SK-N-SH (cell line): ENCODE data around the gene EFCAB6. TPM values are rescaled to one million over a fixed set of nuclear protein-coding genes. Genes with fewer than 3 reads are reported as not detected.

Experiments used
- CTCF ChIA-PET: fragments of 300-600, 350-600 bp; formaldehyde crosslinking; extraction: SDS; loops from one replicate; lab custom pipeline; 2021; lab: Yijun Ruan, JAX
- POLR2A ChIA-PET: fragments of 350-600 bp; sonication (Branson Sonifier 250); formaldehyde crosslinking; extraction: SDS; loops from one replicate; lab custom pipeline; 2020; ENCODE audit warnings: antibody characterized with exemption, inconsistent platforms; lab: Yijun Ruan, JAX
- DNase-seq: peaks from one replicate; pipeline ENCODE4 v3.0.0; 2012
- H2AFZ ChIP-seq: fragments of 200-600 bp; sonication (generic); 2 replicates; pipeline ENCODE4 v1.8.1; 2016; ENCODE audit warnings: antibody characterized with exemption, mild to moderate bottlenecking, low read depth
- H3F3A ChIP-seq: fragments of 200-600 bp; sonication (generic); replicated peaks from 2 replicates; pipeline ENCODE3; 2016; ENCODE audit warnings: antibody characterized with exemption, mild to moderate bottlenecking; ENCODE audit not compliant: insufficient read depth
- H3K27ac ChIP-seq, 2 experiments: fragments of 200-500 bp in 1 of 2; fragments of 200-600 bp in 1 of 2; sonication (Bioruptor generic) in 1 of 2; sonication (generic), shearing (Covaris generic) in 1 of 2; 2 replicates each; pipeline versions ENCODE4 v1.5.1 to v1.6.1; 2014 to 2016; ENCODE audit warnings: low read depth in 2 of 2, inconsistent platforms in 1 of 2, low read length in 1 of 2, mild to moderate bottlenecking in 1 of 2, mixed read lengths in 1 of 2
- H3K27me3 ChIP-seq: fragments of 200-600 bp; sonication (generic), shearing (Covaris generic); 2 replicates; pipeline ENCODE4 v1.6.1; 2016; ENCODE audit warnings: mixed run types; ENCODE audit not compliant: insufficient read depth
- H3K36me3 ChIP-seq, 2 experiments: fragments of 200-500 bp in 1 of 2; fragments of 200-600 bp in 1 of 2; sonication (Bioruptor generic) in 1 of 2; sonication (generic) in 1 of 2; replicated peaks in 1 of 2; 2 replicates each; pipeline versions ENCODE3 to v1.5.1; 2014 to 2016; ENCODE audit warnings: low read length in 1 of 2, mild to moderate bottlenecking in 1 of 2; ENCODE audit not compliant: insufficient read depth in 2 of 2, control insufficient read depth in 1 of 2
- H3K4me1 ChIP-seq, 2 experiments: fragments of 200-500 bp in 1 of 2; fragments of 200-600 bp in 1 of 2; sonication (Bioruptor generic) in 1 of 2; sonication (generic), shearing (Covaris generic) in 1 of 2; 2 replicates each; pipeline versions ENCODE4 v1.5.1 to v1.6.1; 2014 to 2016; ENCODE audit warnings: low read depth in 1 of 2, low read length in 1 of 2, mixed run types in 1 of 2; ENCODE audit not compliant: insufficient read depth in 2 of 2, control insufficient read depth in 1 of 2
- H3K4me2 ChIP-seq: fragments of 200-600 bp; sonication (generic), shearing (Covaris generic); 2 replicates; pipeline ENCODE4 v1.6.1; 2017; ENCODE audit warnings: mixed run types
- H3K4me3 ChIP-seq, 2 experiments: fragments of 200-500 bp in 1 of 2; fragments of 200-600 bp in 1 of 2; sonication (Bioruptor generic) in 1 of 2; sonication (generic), shearing (Covaris generic) in 1 of 2; 2 replicates each; pipeline versions ENCODE4 v1.5.1 to v1.8.1; 2014 to 2016; ENCODE audit warnings: low read depth in 2 of 2, inconsistent platforms in 1 of 2, low read length in 1 of 2, mild to moderate bottlenecking in 1 of 2, mixed read lengths in 1 of 2, moderate library complexity in 1 of 2
- H3K79me2 ChIP-seq: fragments of 200-600 bp; sonication (generic); 2 replicates; pipeline ENCODE4 v1.8.1; 2017; ENCODE audit warnings: mild to moderate bottlenecking; ENCODE audit not compliant: insufficient read depth
- H3K9ac ChIP-seq: fragments of 200-600 bp; sonication (generic); 2 replicates; pipeline ENCODE4 v1.6.1; 2017; ENCODE audit warnings: mixed run types
- H3K9me2 ChIP-seq: fragments of 200-600 bp; sonication (generic); 2 replicates; pipeline ENCODE4 v1.6.1; 2017; ENCODE audit warnings: mixed run types
- H3K9me3 ChIP-seq: fragments of 200-600 bp; sonication (generic); 2 replicates; pipeline ENCODE4 v1.6.1; 2017; ENCODE audit warnings: mixed run types, mild to moderate bottlenecking, moderate library complexity
- H4K20me1 ChIP-seq: fragments of 200-600 bp; sonication (generic); 2 replicates; pipeline ENCODE4 v1.6.1; 2017; ENCODE audit warnings: mild to moderate bottlenecking, mixed run types; ENCODE audit not compliant: insufficient read depth
- CHD2 ChIP-seq: fragments of 150-350 bp; IDR thresholded peaks from 2 replicates; pipeline ENCODE4 v1.6.1; 2018; ENCODE audit warnings: low read length; ENCODE audit not compliant: partially characterized antibody
- ELF1 ChIP-seq: IDR thresholded peaks from 2 replicates; pipeline ENCODE4 v1.4.0; 2012
- FOXM1 ChIP-seq: IDR thresholded peaks from 2 replicates; pipeline ENCODE4 v1.4.0; 2012; ENCODE audit warnings: low read depth, mild to moderate bottlenecking
- MEF2A ChIP-seq: IDR thresholded peaks from 2 replicates; pipeline ENCODE4 v1.4.0; 2012; ENCODE audit warnings: low read depth, borderline replicate concordance
- NRF1 ChIP-seq: IDR thresholded peaks from 2 replicates; pipeline ENCODE4 v1.6.1; 2012; ENCODE audit warnings: low read depth, mild to moderate bottlenecking, low read length
- RAD21 ChIP-seq: IDR thresholded peaks from 2 replicates; pipeline ENCODE4 v1.6.1; 2012; ENCODE audit warnings: mild to moderate bottlenecking, low read length
- RCOR1 ChIP-seq: fragments of 150-350 bp; IDR thresholded peaks from 2 replicates; pipeline ENCODE4 v1.6.1; 2017; ENCODE audit warnings: antibody characterized with exemption, low read length
- RFX5 ChIP-seq: IDR thresholded peaks from 2 replicates; pipeline ENCODE4 v1.6.1; 2012; ENCODE audit warnings: mild to moderate bottlenecking, improper control_type of control experiment, low read length
- RXRA ChIP-seq: IDR thresholded peaks from 2 replicates; pipeline ENCODE4 v1.4.0; 2012; ENCODE audit warnings: low read depth, mild to moderate bottlenecking, borderline replicate concordance
- SMC3 ChIP-seq: IDR thresholded peaks from 2 replicates; pipeline ENCODE4 v1.6.1; 2012; ENCODE audit warnings: low read depth, low read length, improper control_type of control experiment
- TAF1 ChIP-seq: IDR thresholded peaks from 2 replicates; pipeline ENCODE4 v1.6.1; 2012; ENCODE audit warnings: low read depth, mild to moderate bottlenecking, low read length, moderate library complexity, borderline replicate concordance
- TCF12 ChIP-seq: IDR thresholded peaks from 2 replicates; pipeline ENCODE4 v1.4.0; 2012
- TEAD4 ChIP-seq: IDR thresholded peaks from 2 replicates; pipeline ENCODE4 v1.4.0; 2012; ENCODE audit warnings: mild to moderate bottlenecking, borderline replicate concordance; ENCODE audit not compliant: insufficient read depth
- YY1 ChIP-seq: IDR thresholded peaks from 2 replicates; pipeline ENCODE4 v1.4.0; 2012; ENCODE audit warnings: low read depth, mild to moderate bottlenecking
- WGBS: methylation state at CpG from one replicate; pipeline ENCODE4 v1.1.6; 2017; ENCODE audit warnings: low lambda C conversion rate; 5-methylcytosine and 5-hydroxymethylcytosine counted together
- polyA plus RNA-seq, 3 experiments: library from polyadenylated mRNA; depleted of rRNA; stranded (reverse); fragments of >200 nt; gene quantifications; 2 replicates each; pipeline ENCODE4 v1.2.3, GENCODE V29; 2012
- TF ChIP-seq, protein P1 (sequence below): IDR thresholded peaks from 2 replicates; pipeline ENCODE4; 2012
- TF ChIP-seq, protein P2 (sequence below): fragments of 200-600 bp; sonication (generic); IDR thresholded peaks from 2 replicates; pipeline ENCODE4 v1.6.1; 2017; ENCODE audit warnings: antibody characterized with exemption, mild to moderate bottlenecking, moderate library complexity
- TF ChIP-seq, protein P3 (sequence below): fragments of 150-350 bp; IDR thresholded peaks from 2 replicates; pipeline ENCODE4 v1.6.1; 2017; ENCODE audit warnings: antibody characterized with exemption, low read length, low read depth, borderline replicate concordance
- TF ChIP-seq, protein P4 (sequence below): IDR thresholded peaks from 2 replicates; pipeline ENCODE4 v1.4.0; 2012; ENCODE audit warnings: low read depth
- TF ChIP-seq, protein P5 (sequence below): fragments of 150-350 bp; IDR thresholded peaks from 2 replicates; pipeline ENCODE4 v1.6.1; 2016; ENCODE audit warnings: mild to moderate bottlenecking, low read depth, low read length

Gene EFCAB6
- polyA plus RNA-seq, 1 of the 3 experiments (the other 2 are of a cell fraction): 0.46 TPM

DNA sequence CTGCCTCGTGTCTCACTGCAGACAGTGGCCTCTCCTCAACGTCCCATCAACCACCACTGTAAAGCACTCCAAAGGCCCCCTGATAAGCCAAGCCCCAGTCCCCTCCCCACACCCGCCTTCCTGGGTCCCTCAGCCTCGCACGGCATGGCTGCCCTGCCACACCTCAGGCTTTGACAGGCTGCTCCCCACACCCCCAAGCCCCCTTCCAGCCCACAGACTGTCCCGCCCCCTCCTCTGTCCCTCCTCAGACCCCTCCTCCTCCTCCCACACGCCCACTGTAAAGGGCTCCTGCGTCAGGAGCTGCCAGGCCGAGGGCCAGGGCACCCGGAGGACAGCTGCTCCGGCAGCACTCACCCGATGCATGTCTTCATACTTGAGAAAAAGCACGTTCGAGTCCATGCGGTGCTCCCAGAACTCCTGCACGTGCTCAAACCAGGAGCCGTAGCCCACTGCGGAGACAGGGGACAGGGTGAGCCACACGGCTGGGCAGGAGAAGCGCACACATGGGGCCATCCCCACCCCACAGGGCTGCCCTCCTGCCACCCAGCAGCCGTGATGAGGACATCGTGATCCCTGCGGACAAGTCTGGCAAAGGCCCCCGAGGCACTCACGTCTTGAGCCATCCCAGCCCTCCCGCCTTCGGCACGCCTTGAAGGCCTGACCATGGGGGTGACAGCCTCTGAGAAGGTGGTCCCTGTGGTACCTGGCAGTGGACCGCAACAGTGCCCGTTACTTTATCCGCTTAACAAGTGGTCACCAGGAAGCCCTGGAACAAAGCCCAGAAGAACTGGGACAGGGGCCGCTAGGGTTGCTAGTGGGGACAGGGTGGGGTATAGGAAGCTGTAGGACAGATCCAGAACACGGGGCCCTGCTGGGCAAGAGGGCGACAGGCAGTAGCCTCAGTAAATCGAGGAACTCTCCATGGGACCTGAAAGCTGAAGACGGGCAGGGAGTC is 21.5 kb upstream of the EFCAB6 start:
- no peak overlapping the region for H3K4me3 ChIP-seq
- no peak overlapping the region for H3K9ac ChIP-seq
- H3K36me3 ChIP-seq: no peaks in the 10 kb centered on the region
- no peak for DNase-seq
- H3K9me2 ChIP-seq: no peaks in the 10 kb centered on the region
- no peak overlapping the region for H3K27ac ChIP-seq
- TF ChIP-seq, protein P1, sequence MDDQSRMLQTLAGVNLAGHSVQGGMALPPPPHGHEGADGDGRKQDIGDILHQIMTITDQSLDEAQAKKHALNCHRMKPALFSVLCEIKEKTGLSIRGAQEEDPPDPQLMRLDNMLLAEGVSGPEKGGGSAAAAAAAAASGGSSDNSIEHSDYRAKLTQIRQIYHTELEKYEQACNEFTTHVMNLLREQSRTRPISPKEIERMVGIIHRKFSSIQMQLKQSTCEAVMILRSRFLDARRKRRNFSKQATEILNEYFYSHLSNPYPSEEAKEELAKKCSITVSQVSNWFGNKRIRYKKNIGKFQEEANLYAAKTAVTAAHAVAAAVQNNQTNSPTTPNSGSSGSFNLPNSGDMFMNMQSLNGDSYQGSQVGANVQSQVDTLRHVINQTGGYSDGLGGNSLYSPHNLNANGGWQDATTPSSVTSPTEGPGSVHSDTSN: no peak
- TF ChIP-seq, protein P2, sequence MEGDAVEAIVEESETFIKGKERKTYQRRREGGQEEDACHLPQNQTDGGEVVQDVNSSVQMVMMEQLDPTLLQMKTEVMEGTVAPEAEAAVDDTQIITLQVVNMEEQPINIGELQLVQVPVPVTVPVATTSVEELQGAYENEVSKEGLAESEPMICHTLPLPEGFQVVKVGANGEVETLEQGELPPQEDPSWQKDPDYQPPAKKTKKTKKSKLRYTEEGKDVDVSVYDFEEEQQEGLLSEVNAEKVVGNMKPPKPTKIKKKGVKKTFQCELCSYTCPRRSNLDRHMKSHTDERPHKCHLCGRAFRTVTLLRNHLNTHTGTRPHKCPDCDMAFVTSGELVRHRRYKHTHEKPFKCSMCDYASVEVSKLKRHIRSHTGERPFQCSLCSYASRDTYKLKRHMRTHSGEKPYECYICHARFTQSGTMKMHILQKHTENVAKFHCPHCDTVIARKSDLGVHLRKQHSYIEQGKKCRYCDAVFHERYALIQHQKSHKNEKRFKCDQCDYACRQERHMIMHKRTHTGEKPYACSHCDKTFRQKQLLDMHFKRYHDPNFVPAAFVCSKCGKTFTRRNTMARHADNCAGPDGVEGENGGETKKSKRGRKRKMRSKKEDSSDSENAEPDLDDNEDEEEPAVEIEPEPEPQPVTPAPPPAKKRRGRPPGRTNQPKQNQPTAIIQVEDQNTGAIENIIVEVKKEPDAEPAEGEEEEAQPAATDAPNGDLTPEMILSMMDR: no peak
- TF ChIP-seq ELF1 (no peak), FOXM1 (no peak), RAD21 (no peak), MEF2A (no peak), SMC3 (no peak), RCOR1 (no peak), NRF1 (no peak), RFX5 (no peak), CHD2 (no peak), YY1 (no peak), RXRA (no peak), TCF12 (no peak), TEAD4 (no peak), TAF1 (no peak)
- TF ChIP-seq, protein P3, sequence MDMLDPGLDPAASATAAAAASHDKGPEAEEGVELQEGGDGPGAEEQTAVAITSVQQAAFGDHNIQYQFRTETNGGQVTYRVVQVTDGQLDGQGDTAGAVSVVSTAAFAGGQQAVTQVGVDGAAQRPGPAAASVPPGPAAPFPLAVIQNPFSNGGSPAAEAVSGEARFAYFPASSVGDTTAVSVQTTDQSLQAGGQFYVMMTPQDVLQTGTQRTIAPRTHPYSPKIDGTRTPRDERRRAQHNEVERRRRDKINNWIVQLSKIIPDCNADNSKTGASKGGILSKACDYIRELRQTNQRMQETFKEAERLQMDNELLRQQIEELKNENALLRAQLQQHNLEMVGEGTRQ: no peak
- TF ChIP-seq, protein P4, sequence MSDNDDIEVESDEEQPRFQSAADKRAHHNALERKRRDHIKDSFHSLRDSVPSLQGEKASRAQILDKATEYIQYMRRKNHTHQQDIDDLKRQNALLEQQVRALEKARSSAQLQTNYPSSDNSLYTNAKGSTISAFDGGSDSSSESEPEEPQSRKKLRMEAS: no peak
- TF ChIP-seq, protein P5, sequence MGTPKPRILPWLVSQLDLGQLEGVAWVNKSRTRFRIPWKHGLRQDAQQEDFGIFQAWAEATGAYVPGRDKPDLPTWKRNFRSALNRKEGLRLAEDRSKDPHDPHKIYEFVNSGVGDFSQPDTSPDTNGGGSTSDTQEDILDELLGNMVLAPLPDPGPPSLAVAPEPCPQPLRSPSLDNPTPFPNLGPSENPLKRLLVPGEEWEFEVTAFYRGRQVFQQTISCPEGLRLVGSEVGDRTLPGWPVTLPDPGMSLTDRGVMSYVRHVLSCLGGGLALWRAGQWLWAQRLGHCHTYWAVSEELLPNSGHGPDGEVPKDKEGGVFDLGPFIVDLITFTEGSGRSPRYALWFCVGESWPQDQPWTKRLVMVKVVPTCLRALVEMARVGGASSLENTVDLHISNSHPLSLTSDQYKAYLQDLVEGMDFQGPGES: no peak
- CTCF ChIA-PET: interaction anchor here (1.5 kb wide), 1 partner anchor 15 kb away, joined by 3 read pairs; no protein-coding TSS in a partner anchor
- POLR2A ChIA-PET: no interaction called here
- no peak overlapping the region for H2AFZ ChIP-seq
- H3F3A ChIP-seq: no peaks in the 10 kb centered on the region
- 82% methylated on average over 10 of the region's 36 CpGs for WGBS
- H3K79me2 ChIP-seq: no peaks in the 10 kb centered on the region
- peaks cover 0 to 20% of the 10 kb centered on the region in 2 experiments; a peak in 2 of 4 replicates for H3K4me1 ChIP-seq
- no peaks in the 10 kb centered on the region for H3K9me3 ChIP-seq
- H4K20me1 ChIP-seq: no peaks in the 10 kb centered on the region
- no peaks in the 10 kb centered on the region for H3K27me3 ChIP-seq
- no peak overlapping the region for H3K4me2 ChIP-seq
